HepG2 (cell line): ENCODE results near the gene GOT2. TPM values are rescaled to one million over a fixed set of nuclear protein-coding genes. Genes with fewer than 3 reads are reported as not detected.
A peak's percentile ranks its signal among the peaks of the same experiment; 100 is the strongest.

ENCODE experiments used
- HNRNPL ChIP-seq: fragments of 200-400 bp; formaldehyde crosslinking; IDR thresholded peaks from 2 replicates; pipeline ENCODE4 v1.6.1; 2017; ENCODE audit warnings: mild to moderate bottlenecking, low read depth, low read length
- JUND ChIP-seq: sonication (generic); formaldehyde crosslinking; IDR thresholded peaks from 2 replicates; pipeline ENCODE4 v1.8.0; 2022; ENCODE audit warnings: mild to moderate bottlenecking, missing genetic modification reagents
- KAT7 ChIP-seq: IDR thresholded peaks from 2 replicates; pipeline ENCODE4 v1.6.1; 2018; ENCODE audit warnings: borderline replicate concordance, missing compliant biosample characterization
- KDM1A ChIP-seq: IDR thresholded peaks from 2 replicates; pipeline ENCODE4 v1.6.1; 2016; ENCODE audit warnings: missing compliant biosample characterization
- POLR2AphosphoS2 ChIP-seq: IDR thresholded peaks from 2 replicates; pipeline ENCODE4 v1.6.1; 2011; ENCODE audit warnings: low read depth, low read length, improper control_type of control experiment
- SMAD1 ChIP-seq: sonication (generic); formaldehyde crosslinking; IDR thresholded peaks from 2 replicates; pipeline ENCODE4 v1.4.0; 2020; ENCODE audit warnings: missing genetic modification reagents, low read depth, mild to moderate bottlenecking, borderline replicate concordance
- SRY ChIP-seq: sonication (generic); formaldehyde crosslinking; IDR thresholded peaks from 2 replicates; pipeline ENCODE4 v1.8.0; 2022; ENCODE audit warnings: mild to moderate bottlenecking, missing genetic modification reagents
- ZNF10 ChIP-seq: sonication (generic); formaldehyde crosslinking; IDR thresholded peaks from 2 replicates; pipeline ENCODE4 v1.4.0; 2020; ENCODE audit warnings: mild to moderate bottlenecking, low read depth, missing genetic modification reagents, borderline replicate concordance
- ZNF20 ChIP-seq: sonication (generic); formaldehyde crosslinking; IDR thresholded peaks from 2 replicates; pipeline ENCODE4 v1.4.0; 2020; ENCODE audit warnings: mild to moderate bottlenecking, moderate library complexity, missing genetic modification reagents
- ZNF44 ChIP-seq: sonication (generic); formaldehyde crosslinking; IDR thresholded peaks from 2 replicates; pipeline ENCODE4 v1.5.1; 2020; ENCODE audit warnings: mild to moderate bottlenecking, missing genetic modification reagents
- ZNF510 ChIP-seq: sonication (generic); formaldehyde crosslinking; IDR thresholded peaks from 2 replicates; pipeline ENCODE4 v1.4.0; 2020; ENCODE audit warnings: low read depth, mild to moderate bottlenecking, missing genetic modification reagents
- ZNF547 ChIP-seq: sonication (generic); formaldehyde crosslinking; IDR thresholded peaks from 2 replicates; pipeline ENCODE4 v1.5.1; 2020; ENCODE audit warnings: mild to moderate bottlenecking, missing genetic modification reagents
- ZNF777 ChIP-seq: sonication (generic); formaldehyde crosslinking; IDR thresholded peaks from 2 replicates; pipeline ENCODE4 v1.4.0; 2020; ENCODE audit warnings: missing genetic modification reagents
- polyA plus RNA-seq, 8 experiments: library from polyadenylated mRNA; depleted of rRNA in 3 of 8; stranded (reverse) in 7 of 8; unstranded in 1 of 8; fragments of >200 nt; fragmentation: Illumina TruSeq in 4 of 8; extraction: Trizol in 4 of 8; gene quantifications; 2 replicates each; pipeline versions ENCODE4 v1.2.1 to v1.2.3, GENCODE V29; 2011 to 2016; ENCODE audit warnings: low read depth in 4 of 8, missing spikeins in 1 of 8, mixed read lengths in 1 of 8; ENCODE audit not compliant: insufficient read depth in 1 of 8
- total RNA-seq, 5 experiments: library from RNA; depleted of rRNA; stranded (reverse); fragments of >200 nt; fragmentation: Illumina TruSeq; extraction: Trizol; gene quantifications; 2 replicates each; pipeline ENCODE4 v1.2.3, GENCODE V29; 2016; ENCODE audit warnings: low read depth in 1 of 5
- TF ChIP-seq, protein P1 (sequence below): sonication (generic); formaldehyde crosslinking; IDR thresholded peaks from 2 replicates; pipeline ENCODE4 v1.4.0; 2020; ENCODE audit warnings: mild to moderate bottlenecking, missing genetic modification reagents
- TF ChIP-seq, protein P2 (sequence below): sonication (generic); formaldehyde crosslinking; IDR thresholded peaks from 2 replicates; pipeline ENCODE4 v1.4.0; 2020; ENCODE audit warnings: missing genetic modification reagents
- TF ChIP-seq, protein P3 (sequence below): sonication (generic); formaldehyde crosslinking; IDR thresholded peaks from 2 replicates; pipeline ENCODE4 v1.5.0; 2020; ENCODE audit warnings: mild to moderate bottlenecking, missing genetic modification reagents
- TF ChIP-seq, protein P4 (sequence below): sonication (generic); formaldehyde crosslinking; IDR thresholded peaks from 2 replicates; pipeline ENCODE4 v1.5.1; 2020; ENCODE audit warnings: missing genetic modification reagents, mild to moderate bottlenecking, borderline replicate concordance
- TF ChIP-seq, protein P5 (sequence below): sonication (generic); formaldehyde crosslinking; IDR thresholded peaks from 2 replicates; pipeline ENCODE4 v1.5.0; 2020; ENCODE audit warnings: mild to moderate bottlenecking, missing genetic modification reagents

The GOT2 gene
- total and polyA plus RNA-seq, 2 of the 13 experiments (the other 11 are each of a cell fraction or from before 2014, with no cell fraction given): 32.6 to 121 TPM

DNA sequence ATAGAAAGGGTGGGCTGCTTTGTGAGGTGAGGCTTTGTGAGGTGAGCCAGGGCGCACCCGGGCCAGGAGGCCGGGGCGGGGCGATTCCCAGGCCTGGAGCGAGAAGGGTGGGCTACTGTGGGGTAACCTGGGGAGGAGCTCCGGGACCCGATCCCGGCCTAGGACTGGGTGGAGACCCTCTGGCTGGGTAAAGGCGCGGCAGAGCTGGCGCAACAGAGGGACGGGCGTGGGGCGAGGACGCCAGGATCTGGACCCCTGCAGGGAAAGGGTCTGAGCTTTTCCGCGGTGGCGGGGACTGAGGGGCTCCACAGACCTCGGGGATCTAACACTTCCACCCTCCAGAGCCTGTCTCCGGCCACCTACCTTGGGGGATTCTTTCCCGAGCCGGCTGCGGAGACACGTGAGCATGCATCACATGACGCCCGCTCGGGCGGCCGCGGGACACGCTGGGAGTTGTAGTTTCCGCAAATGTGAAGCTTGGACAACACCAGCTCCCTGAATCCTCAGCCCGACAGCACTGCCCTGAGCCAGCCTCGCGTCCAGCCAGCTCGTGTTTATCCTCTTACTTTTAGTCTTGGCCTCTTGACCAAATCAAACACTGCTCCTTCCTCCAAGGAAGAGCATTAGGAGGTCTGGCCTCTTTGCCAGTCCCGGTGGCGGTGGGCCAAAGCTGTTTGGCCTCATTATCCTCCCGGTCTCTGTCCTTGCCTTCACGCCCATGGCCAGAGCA lies 49.6 kb downstream of the GOT2 start, which contains the start of gene SLC38A7 (continued):
- TF ChIP-seq, protein P1, sequence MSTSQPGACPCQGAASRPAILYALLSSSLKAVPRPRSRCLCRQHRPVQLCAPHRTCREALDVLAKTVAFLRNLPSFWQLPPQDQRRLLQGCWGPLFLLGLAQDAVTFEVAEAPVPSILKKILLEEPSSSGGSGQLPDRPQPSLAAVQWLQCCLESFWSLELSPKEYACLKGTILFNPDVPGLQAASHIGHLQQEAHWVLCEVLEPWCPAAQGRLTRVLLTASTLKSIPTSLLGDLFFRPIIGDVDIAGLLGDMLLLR: no peak
- peak; percentile 65 for TF ChIP-seq SRY
- TF ChIP-seq SMAD1 (CRISPR knock-in tag): 0 out of 2 replicates have a peak, but pooled peaks have one; percentile 27
- TF ChIP-seq, protein P2, sequence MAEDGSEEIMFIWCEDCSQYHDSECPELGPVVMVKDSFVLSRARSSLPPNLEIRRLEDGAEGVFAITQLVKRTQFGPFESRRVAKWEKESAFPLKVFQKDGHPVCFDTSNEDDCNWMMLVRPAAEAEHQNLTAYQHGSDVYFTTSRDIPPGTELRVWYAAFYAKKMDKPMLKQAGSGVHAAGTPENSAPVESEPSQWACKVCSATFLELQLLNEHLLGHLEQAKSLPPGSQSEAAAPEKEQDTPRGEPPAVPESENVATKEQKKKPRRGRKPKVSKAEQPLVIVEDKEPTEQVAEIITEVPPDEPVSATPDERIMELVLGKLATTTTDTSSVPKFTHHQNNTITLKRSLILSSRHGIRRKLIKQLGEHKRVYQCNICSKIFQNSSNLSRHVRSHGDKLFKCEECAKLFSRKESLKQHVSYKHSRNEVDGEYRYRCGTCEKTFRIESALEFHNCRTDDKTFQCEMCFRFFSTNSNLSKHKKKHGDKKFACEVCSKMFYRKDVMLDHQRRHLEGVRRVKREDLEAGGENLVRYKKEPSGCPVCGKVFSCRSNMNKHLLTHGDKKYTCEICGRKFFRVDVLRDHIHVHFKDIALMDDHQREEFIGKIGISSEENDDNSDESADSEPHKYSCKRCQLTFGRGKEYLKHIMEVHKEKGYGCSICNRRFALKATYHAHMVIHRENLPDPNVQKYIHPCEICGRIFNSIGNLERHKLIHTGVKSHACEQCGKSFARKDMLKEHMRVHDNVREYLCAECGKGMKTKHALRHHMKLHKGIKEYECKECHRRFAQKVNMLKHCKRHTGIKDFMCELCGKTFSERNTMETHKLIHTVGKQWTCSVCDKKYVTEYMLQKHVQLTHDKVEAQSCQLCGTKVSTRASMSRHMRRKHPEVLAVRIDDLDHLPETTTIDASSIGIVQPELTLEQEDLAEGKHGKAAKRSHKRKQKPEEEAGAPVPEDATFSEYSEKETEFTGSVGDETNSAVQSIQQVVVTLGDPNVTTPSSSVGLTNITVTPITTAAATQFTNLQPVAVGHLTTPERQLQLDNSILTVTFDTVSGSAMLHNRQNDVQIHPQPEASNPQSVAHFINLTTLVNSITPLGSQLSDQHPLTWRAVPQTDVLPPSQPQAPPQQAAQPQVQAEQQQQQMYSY (CRISPR knock-in tag): no peak
- TF ChIP-seq, protein P3, sequence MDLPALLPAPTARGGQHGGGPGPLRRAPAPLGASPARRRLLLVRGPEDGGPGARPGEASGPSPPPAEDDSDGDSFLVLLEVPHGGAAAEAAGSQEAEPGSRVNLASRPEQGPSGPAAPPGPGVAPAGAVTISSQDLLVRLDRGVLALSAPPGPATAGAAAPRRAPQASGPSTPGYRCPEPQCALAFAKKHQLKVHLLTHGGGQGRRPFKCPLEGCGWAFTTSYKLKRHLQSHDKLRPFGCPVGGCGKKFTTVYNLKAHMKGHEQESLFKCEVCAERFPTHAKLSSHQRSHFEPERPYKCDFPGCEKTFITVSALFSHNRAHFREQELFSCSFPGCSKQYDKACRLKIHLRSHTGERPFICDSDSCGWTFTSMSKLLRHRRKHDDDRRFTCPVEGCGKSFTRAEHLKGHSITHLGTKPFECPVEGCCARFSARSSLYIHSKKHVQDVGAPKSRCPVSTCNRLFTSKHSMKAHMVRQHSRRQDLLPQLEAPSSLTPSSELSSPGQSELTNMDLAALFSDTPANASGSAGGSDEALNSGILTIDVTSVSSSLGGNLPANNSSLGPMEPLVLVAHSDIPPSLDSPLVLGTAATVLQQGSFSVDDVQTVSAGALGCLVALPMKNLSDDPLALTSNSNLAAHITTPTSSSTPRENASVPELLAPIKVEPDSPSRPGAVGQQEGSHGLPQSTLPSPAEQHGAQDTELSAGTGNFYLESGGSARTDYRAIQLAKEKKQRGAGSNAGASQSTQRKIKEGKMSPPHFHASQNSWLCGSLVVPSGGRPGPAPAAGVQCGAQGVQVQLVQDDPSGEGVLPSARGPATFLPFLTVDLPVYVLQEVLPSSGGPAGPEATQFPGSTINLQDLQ: no peak; the same call in 1 of the 2 replicates
- TF ChIP-seq ZNF777 (CRISPR knock-in tag): peak; percentile 69
- TF ChIP-seq ZNF20: no peak
- TF ChIP-seq KAT7 (CRISPR knock-in tag): peak; percentile 90; the same call in 1 of the 2 replicates
- TF ChIP-seq KDM1A (CRISPR knock-in tag): no peak
- TF ChIP-seq ZNF547 (CRISPR knock-in tag): peak; percentile 18; the same call in 1 of the 2 replicates
- 0 out of 2 replicates have a peak, but pooled peaks have one; percentile 26 for TF ChIP-seq ZNF510 (CRISPR knock-in tag)
- no peak for TF ChIP-seq POLR2AphosphoS2
- no peak for TF ChIP-seq ZNF10 (CRISPR knock-in tag)
- no peak; the same call in 1 of the 2 replicates for TF ChIP-seq HNRNPL
- TF ChIP-seq ZNF44: peak; percentile 65; the same call in 1 of the 2 replicates
- TF ChIP-seq, protein P4, sequence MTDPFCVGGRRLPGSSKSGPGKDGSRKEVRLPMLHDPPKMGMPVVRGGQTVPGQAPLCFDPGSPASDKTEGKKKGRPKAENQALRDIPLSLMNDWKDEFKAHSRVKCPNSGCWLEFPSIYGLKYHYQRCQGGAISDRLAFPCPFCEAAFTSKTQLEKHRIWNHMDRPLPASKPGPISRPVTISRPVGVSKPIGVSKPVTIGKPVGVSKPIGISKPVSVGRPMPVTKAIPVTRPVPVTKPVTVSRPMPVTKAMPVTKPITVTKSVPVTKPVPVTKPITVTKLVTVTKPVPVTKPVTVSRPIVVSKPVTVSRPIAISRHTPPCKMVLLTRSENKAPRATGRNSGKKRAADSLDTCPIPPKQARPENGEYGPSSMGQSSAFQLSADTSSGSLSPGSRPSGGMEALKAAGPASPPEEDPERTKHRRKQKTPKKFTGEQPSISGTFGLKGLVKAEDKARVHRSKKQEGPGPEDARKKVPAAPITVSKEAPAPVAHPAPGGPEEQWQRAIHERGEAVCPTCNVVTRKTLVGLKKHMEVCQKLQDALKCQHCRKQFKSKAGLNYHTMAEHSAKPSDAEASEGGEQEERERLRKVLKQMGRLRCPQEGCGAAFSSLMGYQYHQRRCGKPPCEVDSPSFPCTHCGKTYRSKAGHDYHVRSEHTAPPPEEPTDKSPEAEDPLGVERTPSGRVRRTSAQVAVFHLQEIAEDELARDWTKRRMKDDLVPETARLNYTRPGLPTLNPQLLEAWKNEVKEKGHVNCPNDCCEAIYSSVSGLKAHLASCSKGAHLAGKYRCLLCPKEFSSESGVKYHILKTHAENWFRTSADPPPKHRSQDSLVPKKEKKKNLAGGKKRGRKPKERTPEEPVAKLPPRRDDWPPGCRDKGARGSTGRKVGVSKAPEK (CRISPR knock-in tag): no peak
- TF ChIP-seq, protein P5, sequence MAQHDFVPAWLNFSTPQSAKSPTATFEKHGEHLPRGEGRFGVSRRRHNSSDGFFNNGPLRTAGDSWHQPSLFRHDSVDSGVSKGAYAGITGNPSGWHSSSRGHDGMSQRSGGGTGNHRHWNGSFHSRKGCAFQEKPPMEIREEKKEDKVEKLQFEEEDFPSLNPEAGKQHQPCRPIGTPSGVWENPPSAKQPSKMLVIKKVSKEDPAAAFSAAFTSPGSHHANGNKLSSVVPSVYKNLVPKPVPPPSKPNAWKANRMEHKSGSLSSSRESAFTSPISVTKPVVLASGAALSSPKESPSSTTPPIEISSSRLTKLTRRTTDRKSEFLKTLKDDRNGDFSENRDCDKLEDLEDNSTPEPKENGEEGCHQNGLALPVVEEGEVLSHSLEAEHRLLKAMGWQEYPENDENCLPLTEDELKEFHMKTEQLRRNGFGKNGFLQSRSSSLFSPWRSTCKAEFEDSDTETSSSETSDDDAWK (CRISPR knock-in tag): no peak
- no peak for TF ChIP-seq JUND (CRISPR knock-in tag)
